ENCODE measurements around the gene TRERF1.

TRERF1 gene

DNA sequence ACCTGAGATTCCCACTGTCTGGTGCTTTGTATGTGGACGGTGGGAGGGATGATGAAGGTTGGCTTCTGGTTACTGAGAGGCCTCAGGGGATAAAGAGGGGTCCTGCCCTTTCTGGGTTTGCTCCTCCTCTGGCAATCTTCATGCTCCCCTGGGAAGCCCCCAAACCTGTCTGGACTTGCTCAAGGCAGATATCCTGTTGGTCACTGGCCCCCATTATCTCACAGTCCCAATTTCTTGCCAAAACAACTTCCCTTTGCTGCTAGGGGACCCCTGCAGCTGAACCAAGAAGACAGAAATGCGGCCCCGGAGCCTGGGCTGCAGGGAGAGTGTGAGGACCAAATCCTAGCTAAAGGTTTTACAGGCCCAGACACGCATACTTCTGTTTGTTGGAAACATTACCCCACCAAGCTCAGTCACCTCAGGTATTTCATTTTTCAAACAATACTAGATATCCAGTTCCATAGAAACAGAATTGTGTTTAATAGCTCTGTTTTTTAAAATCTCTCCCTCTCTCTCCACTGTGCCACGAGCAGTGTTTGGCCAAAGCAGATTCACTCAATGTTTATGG is 170.7 kb downstream of the TRERF1 start:
- in situ Hi-C loops (cut with HindIII; ENCODE audit: low pct_unique_long_range_greater_than_20kb, low sequenced_read_pairs): no loop called here
- no peak for TF ChIP-seq JUND (IDR thresholded peaks at IDR 0.05; ENCODE audit: low read depth)
- DNase-seq (ENCODE audit: low read depth in 1 of 2, low spot score in 1 of 2): no peak

DNA sequence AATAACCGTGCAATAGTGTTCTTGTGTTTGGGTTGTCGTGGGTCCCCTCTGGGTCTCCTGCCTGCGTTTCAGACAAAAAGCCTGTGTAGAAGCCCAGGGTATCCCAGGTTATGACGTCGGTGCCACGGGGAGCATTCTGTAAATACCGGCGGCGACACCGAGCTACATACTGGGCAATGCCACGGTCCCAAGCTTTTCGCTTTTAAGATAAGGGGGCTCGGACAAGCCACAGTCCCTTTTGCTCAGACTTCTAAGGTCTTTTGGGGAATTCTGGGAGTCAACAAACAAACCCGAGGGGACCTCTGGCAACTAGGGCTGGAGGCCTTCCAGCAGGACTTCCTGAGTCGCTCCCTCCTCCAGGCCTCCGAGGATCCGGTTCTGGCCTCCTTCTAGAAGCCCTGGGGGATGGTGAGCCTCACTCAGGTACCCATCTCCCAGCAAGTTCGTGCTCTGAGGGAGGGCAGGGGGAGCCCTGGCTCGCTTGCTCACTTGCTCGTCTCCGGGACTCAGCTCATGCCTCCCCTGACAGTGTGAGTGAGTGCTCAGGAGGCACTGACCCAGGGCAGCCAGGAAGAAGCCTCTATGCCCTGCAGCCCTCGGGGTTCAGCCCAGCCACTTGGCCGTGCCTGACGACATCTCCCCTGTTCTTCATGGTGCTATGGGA is 171.6 kb downstream of the TRERF1 start:
- TF ChIP-seq JUND (IDR thresholded peaks at IDR 0.05; ENCODE audit: low read depth): no peak
- DNase-seq (ENCODE audit: low read depth in 1 of 2, low spot score in 1 of 2): no peak
- in situ Hi-C loops (cut with HindIII; ENCODE audit: low pct_unique_long_range_greater_than_20kb, low sequenced_read_pairs): no loop called here

DNA sequence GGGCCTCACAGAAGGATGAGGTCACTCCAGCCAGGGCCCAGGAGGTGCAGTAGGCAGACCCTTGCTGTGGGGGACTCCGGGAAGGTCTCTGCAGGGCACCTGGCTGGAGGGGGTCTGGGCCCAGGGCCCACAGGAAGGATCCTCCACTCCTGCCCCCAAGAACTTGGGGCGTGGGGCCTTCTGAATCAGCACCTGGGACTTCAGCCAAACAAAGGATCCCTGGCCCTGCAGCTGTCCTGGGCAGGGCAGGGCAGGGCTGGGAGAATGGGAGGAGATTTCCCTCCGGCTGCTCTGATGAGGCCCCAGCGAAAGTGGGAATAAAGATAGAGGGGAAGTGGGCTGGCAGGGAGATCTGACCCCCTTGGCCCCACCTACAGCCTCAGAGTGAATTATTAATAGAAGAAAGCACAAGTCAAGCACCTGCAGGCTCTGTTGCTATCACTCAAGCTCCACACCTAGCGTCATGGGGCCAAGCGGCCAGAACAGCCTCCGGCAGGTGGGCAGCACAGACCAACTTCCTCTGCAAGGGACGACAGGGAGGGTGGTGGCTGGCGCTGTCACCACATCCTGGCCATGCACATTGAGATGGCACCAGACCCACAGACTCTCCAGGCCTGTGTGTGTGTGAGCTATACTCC is 172.5 kb downstream of the TRERF1 start:
- in situ Hi-C loops (cut with HindIII; ENCODE audit: low pct_unique_long_range_greater_than_20kb, low sequenced_read_pairs): no loop called here
- no peak for TF ChIP-seq JUND (IDR thresholded peaks at IDR 0.05; ENCODE audit: low read depth)
- no peak for DNase-seq (ENCODE audit: low read depth in 1 of 2, low spot score in 1 of 2)

DNA sequence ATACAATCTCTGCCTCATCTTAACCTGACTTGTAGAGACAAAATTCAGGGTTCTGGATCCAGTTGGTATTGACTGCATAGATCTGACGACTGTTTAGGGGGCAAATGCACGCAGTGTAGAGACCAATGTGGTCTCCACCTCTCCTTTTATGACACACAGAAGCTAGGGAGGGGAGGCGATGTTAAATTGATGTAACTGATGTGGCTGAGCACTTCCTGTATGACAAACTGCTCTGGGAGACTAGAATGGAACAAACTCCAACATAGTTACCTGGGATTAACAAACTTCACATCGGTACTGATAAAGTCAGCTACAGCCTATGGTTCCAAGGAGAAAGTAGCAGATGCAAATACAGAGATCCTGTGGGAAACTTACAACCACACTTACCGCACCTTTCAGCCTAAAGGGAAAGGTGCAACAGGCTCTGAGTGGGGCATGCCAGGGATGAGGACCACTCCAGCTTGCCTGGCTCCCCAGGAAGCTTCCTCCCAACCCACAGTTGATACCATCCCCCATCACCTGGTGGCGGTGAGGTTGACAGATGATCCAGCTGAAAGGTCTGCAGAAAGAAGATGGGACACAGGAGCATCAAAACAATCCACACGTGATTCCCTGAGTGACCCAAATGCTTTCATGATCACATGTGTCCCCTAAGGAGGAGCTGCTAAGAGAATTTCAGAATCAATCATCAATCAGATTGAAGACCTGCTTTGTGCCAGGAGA is 173.4 kb downstream of the TRERF1 start:
- DNase-seq (ENCODE audit: low read depth in 1 of 2, low spot score in 1 of 2): no peak
- no peak for TF ChIP-seq JUND (IDR thresholded peaks at IDR 0.05; ENCODE audit: low read depth)
- in situ Hi-C loops (cut with HindIII; ENCODE audit: low pct_unique_long_range_greater_than_20kb, low sequenced_read_pairs): no loop called here

DNA sequence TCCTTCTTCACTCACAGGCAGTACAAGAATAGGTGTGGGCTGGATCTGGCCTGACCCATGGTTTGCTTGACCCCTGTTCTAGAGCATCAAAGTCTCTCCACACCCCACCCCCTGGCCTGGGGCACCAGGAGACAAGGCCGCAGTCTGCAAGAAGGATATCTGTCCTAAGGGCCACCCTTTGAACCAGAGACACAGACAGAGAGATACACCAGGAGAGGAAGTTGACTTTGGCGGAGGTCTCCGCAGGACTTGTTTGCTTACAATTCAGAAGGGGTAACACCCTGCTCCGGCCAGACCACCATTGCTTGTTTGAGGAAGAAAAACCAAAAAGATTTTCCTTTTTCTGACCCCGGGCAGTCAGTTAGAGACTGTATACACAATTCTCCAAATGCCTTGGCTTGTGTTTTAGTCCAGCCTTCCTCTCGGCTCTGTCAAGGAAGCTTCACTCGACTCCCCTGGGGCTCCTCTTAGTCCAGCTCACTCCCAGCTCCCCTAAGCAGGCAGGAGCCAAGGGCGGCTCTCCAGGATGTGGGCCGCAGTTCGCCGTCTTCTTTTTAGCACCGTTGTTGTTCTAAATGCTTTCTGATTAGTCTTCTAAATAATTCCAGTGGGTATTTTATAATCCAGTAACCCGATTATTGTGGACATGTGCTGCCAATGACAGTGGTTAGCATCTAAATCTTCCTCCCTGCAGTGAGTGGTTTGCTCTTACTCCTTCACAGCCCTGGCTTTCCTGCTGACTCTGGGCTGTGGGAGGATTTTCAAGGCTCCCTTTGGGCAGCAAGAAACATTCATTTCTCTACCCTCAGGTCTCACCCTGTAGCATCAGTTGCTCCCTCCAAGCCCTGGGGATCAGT is 175.5 kb downstream of the TRERF1 start:
- TF ChIP-seq JUND (IDR thresholded peaks at IDR 0.05; ENCODE audit: low read depth): no peak
- in situ Hi-C loops (cut with HindIII; ENCODE audit: low pct_unique_long_range_greater_than_20kb, low sequenced_read_pairs): no loop called here
- no peak for DNase-seq (ENCODE audit: low read depth in 1 of 2, low spot score in 1 of 2)

DNA sequence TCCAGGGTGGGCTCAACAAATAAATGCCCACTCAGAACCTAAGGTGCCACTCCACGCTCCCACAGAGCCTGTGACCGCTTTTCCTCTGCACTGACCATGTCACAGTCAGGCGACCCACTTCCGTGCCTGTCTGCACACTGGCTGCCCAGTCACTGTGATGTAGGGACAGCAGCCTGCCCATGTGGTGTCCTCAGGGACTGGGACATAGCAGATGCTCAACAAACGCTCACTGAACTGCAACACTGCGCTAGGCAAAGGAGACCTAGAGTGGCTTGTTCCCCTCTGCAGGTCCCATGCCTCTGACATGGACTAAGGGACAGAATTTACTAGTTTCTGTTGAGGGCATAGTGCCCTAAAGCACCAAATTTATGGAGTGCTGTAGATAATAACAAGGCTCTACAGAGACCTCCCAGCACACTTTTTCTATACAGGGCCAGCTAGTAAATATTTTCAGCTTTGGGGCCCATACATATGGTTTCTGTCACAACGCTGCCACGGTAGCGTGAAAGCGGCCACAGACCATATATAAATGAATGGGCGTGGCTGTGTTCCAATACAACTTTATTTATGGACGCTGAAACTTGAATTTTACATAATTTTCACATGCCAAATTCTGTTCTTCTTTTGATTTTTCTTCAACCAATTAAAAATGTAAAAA is 176.2 kb downstream of the TRERF1 start:
- no peak for DNase-seq (ENCODE audit: low read depth in 1 of 2, low spot score in 1 of 2)
- no peak for TF ChIP-seq JUND (IDR thresholded peaks at IDR 0.05; ENCODE audit: low read depth)
- in situ Hi-C loops (cut with HindIII; ENCODE audit: low pct_unique_long_range_greater_than_20kb, low sequenced_read_pairs): no loop called here

DNA sequence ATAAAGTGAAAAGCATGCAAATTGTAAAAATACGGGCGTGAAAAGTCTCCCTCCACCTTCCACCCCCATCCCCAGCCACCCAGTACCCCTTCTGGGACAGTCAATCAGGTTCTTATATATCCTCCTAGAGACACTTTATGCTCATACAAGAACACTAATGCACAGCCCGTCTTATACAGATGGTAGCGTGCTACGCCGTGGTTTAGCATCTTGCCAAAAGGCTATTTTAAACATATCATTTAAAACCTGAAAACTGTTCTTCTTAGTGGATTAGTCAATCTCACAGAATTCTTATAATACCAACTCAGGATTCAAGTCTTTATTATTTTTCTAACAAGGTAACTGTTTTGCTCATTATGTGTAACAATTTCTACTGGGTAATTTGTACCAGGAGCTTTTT is 176.8 kb downstream of the TRERF1 start:
- TF ChIP-seq JUND (IDR thresholded peaks at IDR 0.05; ENCODE audit: low read depth): no peak
- in situ Hi-C loops (cut with HindIII; ENCODE audit: low pct_unique_long_range_greater_than_20kb, low sequenced_read_pairs): no loop called here
- no peak for DNase-seq (ENCODE audit: low read depth in 1 of 2, low spot score in 1 of 2)

DNA sequence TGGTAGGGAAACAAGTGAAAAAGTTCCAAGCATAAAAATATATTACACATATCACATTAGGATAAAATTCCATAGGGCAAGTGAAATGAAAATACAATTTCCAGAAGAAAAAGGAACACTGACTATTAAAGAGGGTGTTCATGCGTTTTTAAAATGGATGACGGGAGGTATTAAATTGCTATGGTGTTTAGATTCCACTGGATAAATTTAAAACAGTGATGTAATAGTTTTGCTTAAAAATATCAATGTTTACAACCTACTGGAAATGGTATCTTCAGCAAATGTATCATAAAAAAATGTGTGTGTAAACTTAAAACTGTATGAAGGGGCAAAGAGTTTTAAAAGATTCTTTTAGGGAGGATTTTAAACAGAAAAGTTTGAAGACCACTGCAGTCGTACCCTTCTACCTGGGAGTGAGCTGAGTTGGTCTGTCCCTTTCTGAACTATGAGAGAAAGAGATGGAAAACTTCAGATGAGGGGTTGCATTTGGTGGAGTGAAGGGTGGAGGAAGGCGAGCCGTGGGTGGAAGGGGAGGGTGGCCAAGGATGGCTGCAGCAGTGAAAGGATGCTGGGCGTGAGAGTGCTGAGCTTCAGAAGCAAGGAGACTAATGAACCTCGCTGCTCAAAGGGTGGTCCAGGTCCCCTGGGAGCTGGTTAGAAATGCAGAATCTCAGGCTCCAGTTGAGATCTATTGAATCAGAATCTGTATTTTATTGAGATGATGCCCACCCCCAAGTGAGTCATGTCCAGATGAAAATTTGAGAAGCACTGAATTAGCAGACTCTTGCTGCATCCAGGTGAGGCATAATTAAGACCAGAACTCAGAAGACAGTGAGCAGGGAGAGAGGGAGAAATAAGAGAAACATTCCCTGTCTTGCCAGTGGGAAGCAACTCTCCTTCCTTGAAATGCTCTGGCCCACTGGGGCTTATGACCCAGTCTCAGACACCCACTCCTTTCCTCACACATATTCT is 179.6 kb downstream of the TRERF1 start:
- no peak for DNase-seq (ENCODE audit: low read depth in 1 of 2, low spot score in 1 of 2)
- no peak for TF ChIP-seq JUND (IDR thresholded peaks at IDR 0.05; ENCODE audit: low read depth)
- in situ Hi-C loops (cut with HindIII; ENCODE audit: low pct_unique_long_range_greater_than_20kb, low sequenced_read_pairs): no loop called here

DNA sequence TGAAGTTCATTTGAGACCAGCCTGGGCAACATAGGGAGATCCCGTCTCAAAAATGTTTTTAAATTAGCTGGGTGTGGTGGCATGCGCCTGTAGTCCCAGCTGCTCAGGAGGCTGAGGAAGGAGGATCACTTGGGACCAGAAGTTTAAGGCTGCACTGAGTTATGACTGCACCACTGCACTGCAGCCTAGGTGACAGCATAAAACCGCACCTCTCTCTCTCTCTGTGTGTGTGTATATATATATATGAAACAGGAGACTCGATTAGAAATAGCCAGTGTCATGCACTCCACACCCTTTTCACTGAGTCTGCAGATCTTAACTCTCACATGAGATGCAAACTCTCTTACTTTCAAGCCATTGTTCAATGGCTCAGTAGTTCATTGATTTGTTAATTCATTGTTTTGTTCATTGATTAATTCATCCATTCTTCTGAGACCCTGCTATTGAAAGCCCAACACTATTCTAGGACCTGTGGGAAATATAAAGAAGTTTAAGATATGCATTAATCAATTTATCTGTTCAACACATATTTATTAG is 181.7 kb downstream of the TRERF1 start:
- in situ Hi-C loops (cut with HindIII; ENCODE audit: low pct_unique_long_range_greater_than_20kb, low sequenced_read_pairs): no loop called here
- no peak for TF ChIP-seq JUND (IDR thresholded peaks at IDR 0.05; ENCODE audit: low read depth)
- DNase-seq (ENCODE audit: low read depth in 1 of 2, low spot score in 1 of 2): no peak

DNA sequence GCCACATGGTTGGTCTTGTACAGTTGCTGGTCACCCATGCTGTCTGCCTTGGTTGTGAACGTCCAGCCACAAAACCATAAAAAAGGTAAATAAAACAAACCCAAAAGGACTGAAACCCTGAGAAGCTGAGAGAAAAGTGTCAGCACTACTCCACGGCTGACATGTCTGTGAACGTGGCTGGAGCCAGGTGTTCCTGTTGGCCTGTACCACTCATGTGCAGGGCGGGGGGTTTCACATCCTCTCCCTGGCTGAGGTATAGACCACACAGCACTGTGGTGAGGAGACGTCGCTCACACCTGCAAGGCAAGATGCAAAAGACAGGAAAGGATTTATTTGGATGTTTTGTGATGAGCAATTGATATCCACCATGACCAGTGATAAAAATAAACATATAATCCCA is 182.2 kb downstream of the TRERF1 start:
- DNase-seq (ENCODE audit: low read depth in 1 of 2, low spot score in 1 of 2): no peak
- in situ Hi-C loops (cut with HindIII; ENCODE audit: low pct_unique_long_range_greater_than_20kb, low sequenced_read_pairs): no loop called here
- no peak for TF ChIP-seq JUND (IDR thresholded peaks at IDR 0.05; ENCODE audit: low read depth)

DNA sequence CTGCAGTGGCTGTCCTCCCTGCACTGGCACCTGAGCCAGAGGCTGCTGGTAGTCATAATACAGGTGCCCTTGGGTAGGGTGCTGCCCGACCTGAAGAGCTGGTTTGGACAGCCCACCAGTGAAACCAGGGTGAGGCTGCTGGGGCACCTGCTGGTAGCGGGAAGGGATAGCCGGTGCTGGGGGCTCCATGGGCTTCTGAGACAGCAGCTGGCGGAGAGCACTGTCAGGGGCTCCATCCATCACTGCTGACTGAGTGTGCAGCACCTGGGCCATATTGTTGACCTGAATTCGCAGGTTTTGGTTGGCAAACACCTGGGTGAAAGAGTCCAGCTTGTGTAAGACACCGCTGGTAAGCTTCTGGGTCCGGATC is 182.9 kb downstream of the TRERF1 start:
- in situ Hi-C loops (cut with HindIII; ENCODE audit: low pct_unique_long_range_greater_than_20kb, low sequenced_read_pairs): no loop called here
- no peak for TF ChIP-seq JUND (IDR thresholded peaks at IDR 0.05; ENCODE audit: low read depth)
- no peak for DNase-seq (ENCODE audit: low read depth in 1 of 2, low spot score in 1 of 2)

Data from T47D (cell line).